ENCODE data around the gene ZNF280D.

DNA sequence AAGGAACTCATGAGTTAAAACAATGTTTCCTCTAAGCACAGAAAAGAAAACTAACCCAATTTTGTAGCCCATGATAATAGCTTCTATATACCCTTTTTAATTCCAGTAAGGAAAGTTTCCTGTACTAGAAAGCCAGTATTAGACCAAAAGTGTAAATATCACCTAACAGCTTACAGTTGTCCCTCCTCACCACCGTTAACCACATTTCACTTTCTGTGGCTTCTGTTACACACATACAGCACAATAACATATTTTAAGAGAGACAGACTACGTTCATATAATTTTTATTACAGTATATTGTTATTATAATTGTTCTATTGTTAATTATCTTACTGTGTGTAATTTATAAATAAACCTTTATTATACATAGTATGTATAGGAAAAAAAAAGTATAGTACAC lies 74.1 kb downstream of the ZNF280D start:
- TF ChIP-seq, protein P1, sequence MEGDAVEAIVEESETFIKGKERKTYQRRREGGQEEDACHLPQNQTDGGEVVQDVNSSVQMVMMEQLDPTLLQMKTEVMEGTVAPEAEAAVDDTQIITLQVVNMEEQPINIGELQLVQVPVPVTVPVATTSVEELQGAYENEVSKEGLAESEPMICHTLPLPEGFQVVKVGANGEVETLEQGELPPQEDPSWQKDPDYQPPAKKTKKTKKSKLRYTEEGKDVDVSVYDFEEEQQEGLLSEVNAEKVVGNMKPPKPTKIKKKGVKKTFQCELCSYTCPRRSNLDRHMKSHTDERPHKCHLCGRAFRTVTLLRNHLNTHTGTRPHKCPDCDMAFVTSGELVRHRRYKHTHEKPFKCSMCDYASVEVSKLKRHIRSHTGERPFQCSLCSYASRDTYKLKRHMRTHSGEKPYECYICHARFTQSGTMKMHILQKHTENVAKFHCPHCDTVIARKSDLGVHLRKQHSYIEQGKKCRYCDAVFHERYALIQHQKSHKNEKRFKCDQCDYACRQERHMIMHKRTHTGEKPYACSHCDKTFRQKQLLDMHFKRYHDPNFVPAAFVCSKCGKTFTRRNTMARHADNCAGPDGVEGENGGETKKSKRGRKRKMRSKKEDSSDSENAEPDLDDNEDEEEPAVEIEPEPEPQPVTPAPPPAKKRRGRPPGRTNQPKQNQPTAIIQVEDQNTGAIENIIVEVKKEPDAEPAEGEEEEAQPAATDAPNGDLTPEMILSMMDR (conservative IDR thresholded peaks at IDR 0.05) = no peak
- no peak for TF ChIP-seq ZFX (IDR thresholded peaks at IDR 0.05)
